MM.1S (cell line): ENCODE measurements around the gene LRRC66.

Experiments
- DNase-seq: peaks from one replicate; pipeline ENCODE4 v3.0.0-alpha.2; 2015
- H2AFZ ChIP-seq: fragments of 300-600 bp; sonication (generic); 2 replicates; pipeline ENCODE4 v1.6.0; 2016; ENCODE audit warnings: antibody characterized with exemption, low read length
- H3F3A ChIP-seq: fragments of 300-600 bp; sonication (generic); 2 replicates; pipeline ENCODE4 v1.6.1; 2016; ENCODE audit warnings: mild to moderate bottlenecking, antibody characterized with exemption, low read length, moderate library complexity, mixed read lengths; ENCODE audit not compliant: insufficient read depth
- H3K27ac ChIP-seq: fragments of 300-600 bp; sonication (generic); 2 replicates; pipeline ENCODE4 v1.5.1; 2016; ENCODE audit warnings: mild to moderate bottlenecking, low read length
- H3K27me3 ChIP-seq: fragments of 300-600 bp; sonication (generic); replicated peaks from 2 replicates; pipeline ENCODE4 v1.6.0; 2016; ENCODE audit warnings: low read length; ENCODE audit not compliant: insufficient read depth
- H3K36me3 ChIP-seq: fragments of 300-600 bp; sonication (generic); replicated peaks from 2 replicates; pipeline ENCODE4 v1.6.1; 2016; ENCODE audit warnings: mild to moderate bottlenecking, low read length, mixed read lengths; ENCODE audit not compliant: insufficient read depth
- H3K4me1 ChIP-seq: fragments of 300-600 bp; sonication (generic); 2 replicates; pipeline ENCODE4 v1.6.1; 2016; ENCODE audit warnings: low read length, mixed read lengths
- H3K4me2 ChIP-seq: fragments of 300-600 bp; sonication (generic); 2 replicates; pipeline ENCODE4 v1.6.0; 2016; ENCODE audit warnings: low read depth, low read length
- H3K4me3 ChIP-seq: fragments of 300-600 bp; sonication (generic); 2 replicates; pipeline ENCODE4 v1.5.1; 2016; ENCODE audit warnings: low read length, mixed read lengths
- H3K79me2 ChIP-seq: fragments of 300-600 bp; sonication (generic); 2 replicates; pipeline ENCODE4 v1.6.1; 2016; ENCODE audit warnings: mixed run types, low read length, mixed read lengths
- H3K9ac ChIP-seq: fragments of 300-600 bp; sonication (generic); 2 replicates; pipeline ENCODE4 v1.6.1; 2016; ENCODE audit warnings: low read length, mixed read lengths
- H3K9me2 ChIP-seq: fragments of 300-600 bp; sonication (generic); replicated peaks from 2 replicates; pipeline ENCODE4 v1.6.1; 2016; ENCODE audit warnings: mild to moderate bottlenecking, low read length, mixed read lengths; ENCODE audit not compliant: insufficient read depth
- H3K9me3 ChIP-seq: fragments of 300-600 bp; sonication (generic); replicated peaks from 2 replicates; pipeline ENCODE4 v1.6.1; 2016; ENCODE audit warnings: mild to moderate bottlenecking, low read length, mixed read lengths; ENCODE audit not compliant: insufficient read depth
- H4K20me1 ChIP-seq: fragments of 300-600 bp; sonication (generic); 2 replicates; pipeline ENCODE4 v1.6.1; 2016; ENCODE audit warnings: mild to moderate bottlenecking, low read length, moderate library complexity, mixed read lengths; ENCODE audit not compliant: insufficient read depth
- EZH2 ChIP-seq: fragments of 300-600 bp; sonication (generic); optimal IDR thresholded peaks from 2 replicates; pipeline ENCODE3; 2017; ENCODE audit warnings: low read depth, mild to moderate bottlenecking, antibody characterized with exemption, low read length, mixed read lengths
- EZH2phosphoT487 ChIP-seq: fragments of 300-600 bp; sonication (generic); IDR thresholded peaks from 2 replicates; pipeline ENCODE4 v1.6.1; 2018; ENCODE audit warnings: antibody characterized with exemption, low read length
- TF ChIP-seq, protein P1 (sequence below): fragments of 300-600 bp; sonication (generic); IDR thresholded peaks from 2 replicates; pipeline ENCODE4 v1.5.1; 2016; ENCODE audit warnings: antibody characterized with exemption, low read length, mixed read lengths

Gene LRRC66

DNA sequence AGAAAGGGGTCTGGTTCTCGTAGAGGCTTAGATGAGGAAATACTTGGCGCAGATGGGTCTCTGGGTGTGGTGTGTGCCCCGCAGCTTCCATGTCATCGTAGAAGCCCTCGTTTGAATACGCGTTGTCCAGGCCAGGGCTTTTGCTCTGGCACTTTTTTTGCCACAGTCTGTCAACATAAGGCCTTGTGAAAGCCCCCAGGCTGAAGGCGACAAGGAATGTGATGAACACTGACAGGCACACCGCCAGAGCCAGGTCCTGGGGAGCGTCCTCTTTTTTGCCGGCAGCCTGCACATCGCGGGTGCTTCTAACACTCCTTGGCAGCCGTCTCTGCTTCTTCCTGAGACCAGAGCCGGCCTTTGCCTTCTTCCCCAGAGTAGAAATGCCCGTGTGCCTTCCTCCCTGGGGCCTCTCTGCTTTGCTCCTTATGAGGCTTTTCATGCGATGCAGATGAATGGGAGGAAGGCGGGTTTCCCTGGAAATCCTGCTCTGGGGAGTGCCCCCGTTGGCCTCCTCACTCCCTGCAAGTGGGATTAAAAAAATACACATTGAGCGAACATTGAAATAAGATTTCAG, 24.4 kb downstream of the LRRC66 start:
- H2AFZ ChIP-seq, result no peak overlapping the region
- H3K9ac ChIP-seq, result no peak overlapping the region
- no peaks in the 10 kb centered on the region for H4K20me1 ChIP-seq
- no peaks in the 10 kb centered on the region for H3K9me3 ChIP-seq
- TF ChIP-seq, protein P1, sequence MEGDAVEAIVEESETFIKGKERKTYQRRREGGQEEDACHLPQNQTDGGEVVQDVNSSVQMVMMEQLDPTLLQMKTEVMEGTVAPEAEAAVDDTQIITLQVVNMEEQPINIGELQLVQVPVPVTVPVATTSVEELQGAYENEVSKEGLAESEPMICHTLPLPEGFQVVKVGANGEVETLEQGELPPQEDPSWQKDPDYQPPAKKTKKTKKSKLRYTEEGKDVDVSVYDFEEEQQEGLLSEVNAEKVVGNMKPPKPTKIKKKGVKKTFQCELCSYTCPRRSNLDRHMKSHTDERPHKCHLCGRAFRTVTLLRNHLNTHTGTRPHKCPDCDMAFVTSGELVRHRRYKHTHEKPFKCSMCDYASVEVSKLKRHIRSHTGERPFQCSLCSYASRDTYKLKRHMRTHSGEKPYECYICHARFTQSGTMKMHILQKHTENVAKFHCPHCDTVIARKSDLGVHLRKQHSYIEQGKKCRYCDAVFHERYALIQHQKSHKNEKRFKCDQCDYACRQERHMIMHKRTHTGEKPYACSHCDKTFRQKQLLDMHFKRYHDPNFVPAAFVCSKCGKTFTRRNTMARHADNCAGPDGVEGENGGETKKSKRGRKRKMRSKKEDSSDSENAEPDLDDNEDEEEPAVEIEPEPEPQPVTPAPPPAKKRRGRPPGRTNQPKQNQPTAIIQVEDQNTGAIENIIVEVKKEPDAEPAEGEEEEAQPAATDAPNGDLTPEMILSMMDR, result no peak
- TF ChIP-seq EZH2phosphoT487 (no peak), EZH2 (no peak)
- no peaks in the 10 kb centered on the region for H3K9me2 ChIP-seq
- no peaks in the 10 kb centered on the region for H3K4me1 ChIP-seq
- no peak overlapping the region for H3K4me2 ChIP-seq
- H3K27me3 ChIP-seq, result no peaks in the 10 kb centered on the region
- H3K27ac ChIP-seq, result no peak overlapping the region
- no peaks in the 10 kb centered on the region for H3K36me3 ChIP-seq
- H3K4me3 ChIP-seq, result no peak overlapping the region
- no peaks in the 10 kb centered on the region for H3K79me2 ChIP-seq
- H3F3A ChIP-seq, result no peaks in the 10 kb centered on the region
- DNase-seq, result no peak

DNA sequence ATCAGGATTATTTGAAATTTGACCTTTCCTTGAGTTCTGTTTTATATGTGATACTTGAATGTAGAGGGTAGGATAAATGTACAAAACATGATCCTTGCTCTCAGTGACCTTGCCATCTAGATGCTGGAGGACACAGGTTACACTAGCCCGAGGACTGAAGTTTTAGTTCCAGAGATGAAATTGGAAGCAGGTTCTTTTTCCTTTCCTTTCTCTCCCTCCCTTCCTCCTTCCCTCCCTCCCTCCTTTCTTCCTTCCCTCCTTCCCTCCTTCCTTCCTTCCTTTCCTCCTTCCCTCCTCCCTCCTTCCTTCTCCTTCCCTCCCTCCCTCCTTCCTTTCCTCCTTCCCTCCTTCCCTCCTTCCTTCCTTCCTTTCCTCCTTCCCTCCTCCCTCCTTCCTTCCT, 54.3 kb downstream of the LRRC66 start:
- H3K9me3 ChIP-seq, result no peaks in the 10 kb centered on the region
- no peak overlapping the region for H3K9ac ChIP-seq
- no peak overlapping the region for H2AFZ ChIP-seq
- H3K79me2 ChIP-seq, result no peaks in the 10 kb centered on the region
- H3K9me2 ChIP-seq, result no peaks in the 10 kb centered on the region
- H3K36me3 ChIP-seq, result no peaks in the 10 kb centered on the region
- TF ChIP-seq EZH2 (no peak), EZH2phosphoT487 (no peak)
- TF ChIP-seq, protein P1, result no peak
- no peaks in the 10 kb centered on the region for H3K27me3 ChIP-seq
- H3K4me3 ChIP-seq, result no peak overlapping the region
- H3F3A ChIP-seq, result no peaks in the 10 kb centered on the region
- no peak for DNase-seq
- H4K20me1 ChIP-seq, result no peaks in the 10 kb centered on the region
- no peaks in the 10 kb centered on the region for H3K4me1 ChIP-seq
- H3K4me2 ChIP-seq, result no peak overlapping the region
- no peak overlapping the region for H3K27ac ChIP-seq

GRCh38 chr4:51963841-51964517, 56.2 kb downstream of the LRRC66 start:
- no peaks in the 10 kb centered on the region for H3F3A ChIP-seq
- no peak overlapping the region for H3K9ac ChIP-seq
- H4K20me1 ChIP-seq, result no peaks in the 10 kb centered on the region
- H3K9me3 ChIP-seq, result no peaks in the 10 kb centered on the region
- H3K36me3 ChIP-seq, result no peaks in the 10 kb centered on the region
- H3K4me2 ChIP-seq, result no peak overlapping the region
- H3K79me2 ChIP-seq, result no peaks in the 10 kb centered on the region
- TF ChIP-seq EZH2, result no peak
- no peak for TF ChIP-seq EZH2phosphoT487
- TF ChIP-seq, protein P1, result no peak
- no peak overlapping the region for H2AFZ ChIP-seq
- H3K27me3 ChIP-seq, result no peaks in the 10 kb centered on the region
- no peak overlapping the region for H3K27ac ChIP-seq
- H3K4me3 ChIP-seq, result no peak overlapping the region
- H3K9me2 ChIP-seq, result no peaks in the 10 kb centered on the region
- H3K4me1 ChIP-seq, result no peaks in the 10 kb centered on the region; the same call in 1 of the 2 replicates
- no peak for DNase-seq
